GF-D8 (cell line): ENCODE measurements around the gene GIT2.

Experiments
- DNase-seq: peaks from one replicate; lab custom pipeline; 2025; lab: John Stamatoyannopoulos, UW

Gene GIT2

GRCh38 chr12:109890620-109891170 is 105.5 kb downstream of the GIT2 start:
- DNase-seq, result no peak

- peak; percentile 61 for DNase-seq
These were observed 107.8 kb downstream of the GIT2 start for GRCh38 chr12:109888179-109889020.

GRCh38 chr12:109885616-109886015 is 110.6 kb downstream of the GIT2 start:
- no peak for DNase-seq

GRCh38 chr12:109883461-109883860 is 112.7 kb downstream of the GIT2 start:
- no peak for DNase-seq

GRCh38 chr12:109881752-109882151 is 114.4 kb downstream of the GIT2 start:
- DNase-seq, result no peak

GRCh38 chr12:109880938-109881337 is 115.2 kb downstream of the GIT2 start:
- DNase-seq, result no peak

- peak; percentile 34 for DNase-seq
These were observed 115.9 kb downstream of the GIT2 start, which contains the start of gene GLTP for GRCh38 chr12:109880043-109880931. TSS of gene GLTP (minus strand) at chr12:109880541. CDS start at chr12:109880374, 167 bp downstream.
